Heart left ventricle (tissue), 13 donors: Measurements from ENCODE around the gene VSX2.

ENCODE experiments used
- CTCF ChIP-seq, 12 donors: fragments of 200-600 bp; sonication (generic) in 4 of 12; IDR thresholded peaks; one replicate each; pipeline versions ENCODE4 v1.5.0 to v1.8.0; 2018 to 2022; ENCODE audit warnings: antibody characterized with exemption in 12 of 12, mild to moderate bottlenecking in 5 of 12
- POLR2A ChIP-seq, 2 donors: fragments of 450-650 bp; IDR thresholded peaks; one replicate each; pipeline ENCODE4 v1.6.1; 2017; ENCODE audit warnings: antibody characterized with exemption in 2 of 2, mild to moderate bottlenecking in 2 of 2, moderate library complexity in 2 of 2
- donor health status: ischemic (EF 13 %, LVEDD 7.1; RV severe dilation, severe dysfunction).
- donor health status: DM: no; HTN: yes; CAD: no.
- donor health status: DM: no; HTN: no; CAD: no.
- donor health status: ischemic (EF 25% LVEDD 6.9; RV normal size, moderate dysfunction).
- donor health status: ischemic (EF 25% LVEDD 5.7; RV mildly dilated, moderate dysfunction).
- donor health status: ischemic (EF 35%, LVEDD 5.7; RV mildly dilated, moderate dysfunction).
- donor health status: nonischemic (EF 11% LVEDD 7.7; RV severe dilation, severe dysfunction).
- donor health status: DM: yes; HTN: yes; CAD: no.
- donor health status: PGD.
- donor health status: ischemic (EF 29% LVEDD 5.4; RV normal size, mild dysfunction).
- donor health status: nonischemic (EF 23%, LVEDD 6.1; RV moderate dilation, normal function).

GRCh38 chr14:74243051-74243450, 3.8 kb downstream of the VSX2 start:
- TF ChIP-seq CTCF (IDR thresholded peaks at IDR 0.05) (no peak), POLR2A (IDR thresholded peaks at IDR 0.05) (no peak)
